Gastrocnemius medialis (tissue), 4 donors: ENCODE measurements around the gene SPRED2.

Experiments
- POLR2A ChIP-seq, 2 donors: fragments of 450-650 bp; IDR thresholded peaks; one replicate each; pipeline ENCODE4 v1.6.1; 2017; ENCODE audit warnings: antibody characterized with exemption in 2 of 2, mild to moderate bottlenecking in 2 of 2, moderate library complexity in 2 of 2
- TF ChIP-seq, protein P1 (sequence below), 5 experiments: fragments of 450-650 bp in 3 of 5; fragments of 200-600 bp in 2 of 5; sonication (generic) in 2 of 5; IDR thresholded peaks in 4 of 5; conservative IDR thresholded peaks in 1 of 5; 1 replicate in 4 of 5; 2 replicates in 1 of 5; pipeline ENCODE4 v1.5.1; 2016 to 2019; ENCODE audit warnings: antibody characterized with exemption in 5 of 5, mild to moderate bottlenecking in 3 of 5, moderate library complexity in 3 of 5

DNA sequence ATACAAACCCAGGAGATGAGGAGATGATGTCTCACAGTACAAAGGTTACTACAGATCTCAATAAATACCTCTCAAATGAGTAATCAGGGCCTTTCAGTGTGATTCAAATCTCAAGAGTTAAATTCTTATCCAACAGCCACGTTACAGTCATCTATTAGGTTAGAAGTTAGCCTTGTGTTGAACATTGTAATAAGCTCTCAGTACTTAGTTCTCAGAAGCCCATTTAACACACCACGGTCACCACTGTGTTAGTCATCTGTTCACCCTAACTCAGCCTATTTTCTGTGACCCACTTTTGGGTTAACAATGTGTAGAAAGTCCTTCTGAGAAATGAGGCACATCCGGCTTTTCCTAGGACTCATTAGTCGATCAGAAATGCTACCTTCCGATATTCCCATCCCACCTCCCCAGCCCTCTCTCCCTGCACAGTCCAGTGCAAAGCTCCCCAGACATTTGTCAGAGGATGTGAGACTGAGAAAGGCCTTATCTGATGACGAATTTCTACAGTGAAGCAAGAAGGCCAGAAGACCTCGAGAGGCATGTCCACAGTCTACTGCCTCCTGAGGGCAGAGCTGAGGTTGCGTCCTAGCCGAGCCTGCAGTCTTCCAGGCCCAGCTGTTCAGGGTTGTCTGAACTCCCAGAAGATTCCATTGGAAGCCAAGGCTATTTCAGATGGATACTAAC lies 112.2 kb downstream of the SPRED2 start:
- TF ChIP-seq, protein P1, sequence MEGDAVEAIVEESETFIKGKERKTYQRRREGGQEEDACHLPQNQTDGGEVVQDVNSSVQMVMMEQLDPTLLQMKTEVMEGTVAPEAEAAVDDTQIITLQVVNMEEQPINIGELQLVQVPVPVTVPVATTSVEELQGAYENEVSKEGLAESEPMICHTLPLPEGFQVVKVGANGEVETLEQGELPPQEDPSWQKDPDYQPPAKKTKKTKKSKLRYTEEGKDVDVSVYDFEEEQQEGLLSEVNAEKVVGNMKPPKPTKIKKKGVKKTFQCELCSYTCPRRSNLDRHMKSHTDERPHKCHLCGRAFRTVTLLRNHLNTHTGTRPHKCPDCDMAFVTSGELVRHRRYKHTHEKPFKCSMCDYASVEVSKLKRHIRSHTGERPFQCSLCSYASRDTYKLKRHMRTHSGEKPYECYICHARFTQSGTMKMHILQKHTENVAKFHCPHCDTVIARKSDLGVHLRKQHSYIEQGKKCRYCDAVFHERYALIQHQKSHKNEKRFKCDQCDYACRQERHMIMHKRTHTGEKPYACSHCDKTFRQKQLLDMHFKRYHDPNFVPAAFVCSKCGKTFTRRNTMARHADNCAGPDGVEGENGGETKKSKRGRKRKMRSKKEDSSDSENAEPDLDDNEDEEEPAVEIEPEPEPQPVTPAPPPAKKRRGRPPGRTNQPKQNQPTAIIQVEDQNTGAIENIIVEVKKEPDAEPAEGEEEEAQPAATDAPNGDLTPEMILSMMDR (IDR thresholded peaks at IDR 0.05 in 4 of 5, conservative IDR thresholded peaks at IDR 0.05 in 1 of 5) = peak in 1 of 5 experiments; percentile 16
- no peak for TF ChIP-seq POLR2A (IDR thresholded peaks at IDR 0.05)
